Fibroblast of gingiva (primary cell): ENCODE measurements around the gene RNF152.

Experiments
- DNase-seq: peaks from one replicate; pipeline ENCODE4 v3.0.0-alpha.2; 2011; ENCODE audit warnings: low read depth

The RNF152 gene

DNA sequence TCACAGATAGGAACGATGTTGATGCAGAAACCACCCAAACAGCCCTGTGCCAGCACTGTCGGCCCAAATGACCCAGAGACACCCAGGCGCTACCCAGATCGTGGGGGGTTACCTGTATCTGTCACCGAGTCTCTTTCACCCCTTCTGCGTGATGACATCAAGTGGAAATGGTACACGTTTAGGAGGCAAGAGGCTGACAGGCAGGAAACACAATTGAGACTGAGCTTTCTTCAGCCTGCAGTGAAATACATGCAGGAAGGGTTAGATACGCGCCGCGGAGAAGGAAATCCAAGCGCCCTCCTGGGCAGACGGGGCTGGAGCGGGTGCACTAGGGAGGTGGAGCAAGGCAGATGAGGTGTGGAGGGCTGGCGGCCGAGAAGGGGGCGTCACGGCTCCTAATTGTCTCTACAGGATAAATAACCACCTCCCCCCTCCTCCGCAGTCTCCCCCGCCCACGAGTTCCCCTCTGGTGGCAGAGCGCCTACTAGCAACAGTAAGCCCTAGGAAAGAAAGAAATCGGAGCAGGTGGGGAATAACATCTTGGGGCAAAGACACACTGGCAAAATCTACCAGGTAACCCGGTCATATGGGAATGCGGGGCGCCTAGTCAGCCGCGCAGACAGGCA is at the start of gene RNF152:
Gene RNF152 (minus strand): TSS at position 325 of the 626 bp plus-strand sequence. CDS start 76,544 bp downstream, outside the sequence.
- DNase-seq: no peak

DNA sequence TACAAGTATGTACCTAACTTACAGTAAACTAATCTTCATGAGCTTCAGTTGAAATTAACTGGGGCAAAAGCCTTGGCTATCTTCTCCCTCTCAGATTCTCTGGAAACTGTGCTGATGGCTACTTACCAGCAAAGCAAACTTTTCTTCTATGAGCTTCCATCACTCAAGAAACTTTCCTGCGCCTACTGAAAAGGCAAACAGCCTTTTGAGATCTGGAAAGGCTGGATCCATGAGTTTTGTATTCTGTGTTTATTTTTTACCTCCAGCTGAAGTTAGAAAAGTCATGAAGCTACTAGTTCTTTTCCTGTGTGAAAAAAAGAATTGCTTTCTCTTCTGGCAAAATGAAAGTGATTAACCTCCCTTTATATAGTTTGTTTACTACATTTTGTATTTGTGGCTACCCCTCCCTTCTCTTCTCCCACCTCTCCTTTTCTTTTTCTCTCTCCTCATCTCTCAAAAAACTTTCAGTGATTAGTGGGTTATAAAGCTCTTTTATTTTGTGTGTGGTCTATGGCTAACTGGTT is 49.2 kb upstream of the RNF152 start:
- no peak for DNase-seq

- no peak for DNase-seq
Observed at GRCh38 chr18:61939046-61939674, 46.4 kb upstream of the RNF152 start.

GRCh38 chr18:61935362-61935761 is 42.6 kb upstream of the RNF152 start:
- DNase-seq: no peak

DNA sequence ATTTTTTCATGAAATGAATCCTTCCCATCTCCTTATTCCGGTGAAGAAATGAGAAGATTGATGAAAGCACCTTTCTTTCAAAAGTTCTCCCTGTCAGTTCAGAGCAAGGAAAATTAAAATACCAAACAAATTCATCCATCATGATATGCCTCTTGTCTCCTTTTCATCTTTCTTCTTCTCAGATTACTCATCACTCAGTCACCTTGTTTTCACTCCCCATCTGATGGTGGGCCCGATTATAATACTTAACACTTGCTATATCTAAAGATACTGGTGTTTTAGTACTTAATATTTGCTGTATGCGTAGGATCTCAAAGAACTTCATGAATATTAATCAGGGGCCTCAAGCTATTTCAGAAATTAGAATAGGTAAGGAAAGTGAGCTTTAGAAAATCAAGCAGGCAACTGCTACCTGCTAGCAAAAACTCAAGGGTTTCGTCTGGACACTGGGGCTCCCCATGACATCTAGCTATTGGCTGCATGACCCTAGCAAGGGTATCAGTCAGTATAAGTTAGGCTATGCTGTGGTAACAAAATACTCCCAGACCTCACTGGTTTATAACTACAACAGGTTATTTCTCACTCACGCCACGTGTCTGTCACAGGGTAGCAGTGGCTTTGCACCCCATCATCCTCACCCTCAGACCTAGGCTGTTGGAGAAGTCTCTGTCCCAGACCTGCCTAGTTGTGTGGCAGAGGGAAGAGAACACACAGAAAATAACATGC is 39.0 kb upstream of the RNF152 start:
- DNase-seq: no peak

- DNase-seq: no peak
Observed at GRCh38 chr18:61929881-61930640, 37.3 kb upstream of the RNF152 start.

- no peak for DNase-seq
Observed at GRCh38 chr18:61926532-61926931, 33.7 kb upstream of the RNF152 start.

DNA sequence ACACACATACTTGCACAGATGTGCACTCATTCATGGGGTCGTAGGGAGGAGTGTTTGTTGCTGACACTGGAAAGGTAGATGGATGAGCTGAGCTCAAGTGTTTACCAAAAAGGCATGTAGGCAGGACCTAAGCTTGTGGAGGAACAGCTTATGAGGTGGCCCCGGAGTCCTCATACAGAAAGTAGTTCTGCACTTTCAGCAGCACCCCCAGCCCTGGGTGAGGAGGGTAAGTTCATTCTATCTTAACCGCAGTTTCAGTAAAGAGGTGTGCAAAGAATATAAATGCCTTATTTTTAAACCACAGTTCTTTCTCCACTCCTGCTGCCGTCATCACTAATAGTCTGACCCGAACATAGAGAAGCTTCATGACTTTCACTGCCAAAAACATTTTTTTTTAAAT is 31.7 kb upstream of the RNF152 start:
- DNase-seq: no peak

DNA sequence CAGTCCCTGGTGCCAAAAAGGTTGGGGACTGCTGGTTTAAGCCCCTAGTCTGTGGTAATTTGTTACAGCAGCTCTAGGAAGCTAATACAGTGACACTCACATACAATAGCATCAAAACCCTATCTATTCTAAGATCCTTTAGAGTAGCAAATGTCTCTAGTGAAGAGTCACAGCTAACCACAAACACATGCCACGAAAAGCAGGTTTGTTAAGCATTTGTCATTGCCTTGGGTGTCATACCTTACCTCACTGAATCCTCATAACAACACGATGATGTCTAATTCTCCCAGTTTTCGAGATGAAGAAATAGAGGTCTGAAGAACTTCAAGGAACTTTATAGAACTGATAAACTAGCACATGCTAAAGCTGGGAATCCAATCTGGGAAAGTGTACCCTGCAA is 29.6 kb upstream of the RNF152 start:
- no peak for DNase-seq

GRCh38 chr18:61921621-61922235 is 28.9 kb upstream of the RNF152 start:
- no peak for DNase-seq

- no peak for DNase-seq
Observed at GRCh38 chr18:61917818-61918217, 25.0 kb upstream of the RNF152 start.

- DNase-seq: no peak
Observed at GRCh38 chr18:61912476-61912875, 19.7 kb upstream of the RNF152 start.

- no peak for DNase-seq
Observed at GRCh38 chr18:61910101-61910500, 17.3 kb upstream of the RNF152 start.

DNA sequence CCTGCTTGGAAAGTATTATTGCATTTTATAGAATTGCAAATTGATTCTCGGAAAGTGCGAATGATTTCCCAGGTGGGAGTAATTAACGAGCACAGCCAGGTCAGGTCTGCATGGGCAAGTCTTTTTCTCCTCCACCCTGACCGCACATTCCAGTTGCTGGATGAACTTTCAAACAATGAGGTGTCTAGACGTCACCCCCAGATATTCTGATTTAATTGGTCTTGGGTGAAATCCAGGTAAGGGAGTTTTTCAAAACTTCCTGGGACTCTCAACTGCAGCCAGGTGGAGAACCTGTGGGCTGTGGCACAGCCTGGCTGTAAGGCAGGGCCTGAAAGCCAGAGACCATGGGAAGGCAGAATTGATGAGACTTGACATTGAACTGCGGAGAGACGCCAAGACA is 15.9 kb upstream of the RNF152 start:
- DNase-seq: no peak

DNA sequence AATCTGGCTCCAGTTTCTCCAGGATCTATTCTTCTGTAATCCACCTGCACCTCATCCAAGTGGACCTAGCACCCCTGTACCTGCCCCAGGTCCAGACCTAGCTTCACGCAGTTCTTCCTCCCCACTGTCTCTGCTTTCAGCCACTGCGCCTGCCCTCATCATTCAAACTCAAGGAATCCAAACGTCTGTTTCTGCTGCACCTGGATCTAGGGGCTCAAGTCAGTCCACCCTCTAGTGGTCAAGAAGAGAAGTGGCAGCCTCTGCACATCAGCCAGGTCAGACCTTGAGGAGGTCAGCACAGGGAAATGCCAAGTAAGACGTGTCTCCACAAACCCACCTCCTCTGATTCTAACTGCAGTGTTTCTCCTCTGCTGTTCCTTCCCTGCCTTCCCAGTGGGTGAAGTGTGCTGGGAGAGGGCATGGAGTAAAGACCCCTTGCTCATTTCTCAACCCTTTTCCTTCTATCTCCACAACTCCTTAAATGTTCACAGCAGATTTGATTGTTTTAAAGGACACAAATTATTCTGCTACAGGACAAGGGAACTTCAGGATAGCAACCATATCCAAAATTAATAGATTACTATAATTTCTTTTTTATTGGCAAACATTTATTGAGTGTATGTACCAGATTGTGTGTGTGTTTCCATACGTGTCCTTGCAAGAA is 8.6 kb upstream of the RNF152 start:
- peak; percentile 28 for DNase-seq

- no peak for DNase-seq
Observed at GRCh38 chr18:61900504-61901281, 7.9 kb upstream of the RNF152 start.

DNA sequence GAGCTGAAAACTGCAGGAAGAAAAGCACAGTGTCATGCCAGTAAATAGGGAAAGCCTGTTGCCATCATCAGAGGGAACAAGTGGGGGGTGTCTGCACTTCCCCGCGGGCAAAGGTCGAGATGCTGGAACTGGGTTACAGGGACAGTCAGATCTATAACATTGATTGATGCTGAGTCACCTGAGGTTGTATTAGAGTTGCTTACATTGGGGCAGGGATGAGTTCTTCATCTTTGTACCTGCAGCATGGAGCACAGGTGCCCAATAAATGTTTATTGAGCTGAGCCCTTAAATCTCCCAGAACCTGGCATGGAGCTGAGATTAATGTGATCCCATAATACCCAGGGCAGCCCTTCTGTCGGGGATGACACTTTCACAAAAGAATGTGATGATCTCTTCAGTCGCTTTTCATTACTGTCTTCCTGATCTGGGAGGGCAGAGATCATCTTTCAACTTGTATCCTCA is 5.9 kb upstream of the RNF152 start:
- DNase-seq: no peak

GRCh38 chr18:61896757-61897156 is 4.0 kb upstream of the RNF152 start:
- peak; percentile 17 for DNase-seq

DNA sequence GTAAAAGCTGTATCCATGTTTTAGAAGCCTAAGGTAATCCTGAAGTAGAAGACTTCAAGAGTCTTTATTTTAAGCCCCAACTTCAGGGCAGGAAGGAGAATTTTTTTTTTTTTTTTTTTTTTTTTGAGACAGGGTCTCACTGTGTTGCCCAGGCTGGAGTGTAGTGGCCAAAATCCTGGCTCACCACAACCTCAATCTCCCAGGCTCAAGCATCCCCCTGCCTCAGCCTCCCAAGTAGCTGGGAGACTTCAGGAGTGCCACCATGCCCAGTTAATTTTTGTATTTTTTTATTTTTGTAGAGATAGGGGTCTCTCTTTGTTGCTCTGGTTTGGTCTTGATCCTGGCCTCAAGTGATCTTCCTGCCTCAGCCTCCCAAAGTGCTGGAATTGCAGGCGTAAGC is 3.3 kb upstream of the RNF152 start:
- no peak for DNase-seq

DNA sequence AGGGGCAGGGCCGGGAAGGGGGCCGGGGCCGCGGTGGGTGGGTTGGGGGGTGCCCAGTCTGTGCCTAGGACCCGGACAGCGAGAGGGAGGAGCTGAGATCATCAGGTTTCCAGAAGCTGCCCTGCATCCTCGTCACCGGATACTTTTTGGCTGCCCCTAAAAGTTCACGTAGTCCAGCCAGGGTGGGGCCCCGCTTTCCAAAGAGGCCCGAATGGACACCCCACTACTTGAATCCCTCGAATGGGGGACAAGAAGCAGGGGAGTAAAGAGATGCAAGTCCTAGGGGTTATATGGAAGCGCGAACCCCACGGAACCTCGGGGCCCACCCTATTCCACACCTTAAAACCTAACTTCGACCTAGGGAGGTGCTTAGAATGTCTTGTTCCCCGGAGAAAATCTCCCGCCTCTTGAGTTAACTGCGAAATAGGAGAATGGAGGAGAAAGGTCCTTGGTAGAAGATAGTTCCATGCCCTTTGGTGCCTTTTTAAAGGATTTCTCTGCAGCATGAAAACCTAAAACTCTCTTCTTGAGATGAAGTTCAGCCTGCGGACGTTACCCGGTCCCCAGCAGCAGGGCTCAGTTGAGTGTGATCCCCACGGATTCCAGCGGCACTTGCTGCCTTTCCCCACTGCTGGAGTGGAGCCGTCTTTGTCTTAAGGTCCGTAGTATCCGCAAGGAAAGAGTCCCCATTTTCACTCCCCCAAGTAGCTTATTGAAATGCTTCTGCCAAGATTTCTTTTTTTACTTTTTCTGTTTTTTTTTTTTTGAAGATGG is 2.1 kb upstream of the RNF152 start:
- DNase-seq: no peak
